K562 (cell line): ENCODE results near the gene TMPRSS7. TPM values are rescaled to one million over a fixed set of nuclear protein-coding genes. Genes with fewer than 3 reads are reported as not detected.

Experiments
- ATAC-seq: fragments of 200-7000 bp; cut with Tn5 transposase; 3 replicates; pipeline ENCODE4 v1.9.1; 2020; ENCODE audit warnings: moderate library complexity
- BruUV-seq: library from RNA; stranded (reverse); fragments of 400-500 nt; replicated peaks from 2 replicates; lab custom pipeline; 2021; lab: Mats Ljungman, UMichigan
- CTCF ChIA-PET: fragments of 300-600 bp; formaldehyde crosslinking; extraction: SDS; loops from one replicate; lab custom pipeline; 2021; ENCODE audit warnings: low intra/inter-chr PET ratio; lab: Yijun Ruan, JAX
- POLR2A ChIA-PET: fragments of 300-600, 350-650 bp; sonication (Branson Sonifier 250); formaldehyde crosslinking; extraction: SDS; loops from one replicate; lab custom pipeline; 2021; ENCODE audit warnings: antibody characterized with exemption, inconsistent platforms; lab: Yijun Ruan, JAX
- DNase-seq, 4 experiments: peaks; one replicate each; pipeline versions ENCODE4 v3.0.0 to v3.0.0-alpha.2; 2011 to 2018; ENCODE audit warnings: low spot score in 3 of 4, mixed read lengths in 3 of 4; ENCODE audit errors: extremely low read depth in 1 of 4
- FAIRE-seq: peaks from 2 replicates; lab custom pipeline; 2011; peaks lifted over from hg19 to GRCh38; lab: Jason Lieb, UNC
- H2AFZ ChIP-seq: 2 replicates; pipeline ENCODE4 v1.6.0; 2011; ENCODE audit warnings: low read depth, low read length, control low read depth, inconsistent platforms
- H3K27ac ChIP-seq: fragments of 200-600 bp; 3 replicates; pipeline ENCODE4 v1.8.0; 2011; ENCODE audit warnings: low read depth, mild to moderate bottlenecking, control low read depth, inconsistent platforms, low read length, moderate library complexity, mixed read lengths; ENCODE audit errors: extremely low read depth
- H3K27me3 ChIP-seq, 2 experiments: fragments of 300-600 bp in 1 of 2; 2 replicates in 1 of 2; 3 replicates in 1 of 2; pipeline versions ENCODE4 v1.6.0 to v1.8.0; 2011; ENCODE audit warnings: inconsistent platforms in 2 of 2, low read length in 2 of 2, mild to moderate bottlenecking in 1 of 2, mixed read lengths in 1 of 2, moderate library complexity in 1 of 2; ENCODE audit not compliant: control insufficient read depth in 2 of 2, insufficient read depth in 2 of 2
- H3K36me3 ChIP-seq: fragments of 300-600 bp; 3 replicates; pipeline ENCODE4 v1.8.0; 2011; ENCODE audit warnings: mild to moderate bottlenecking, low read length, inconsistent platforms; ENCODE audit not compliant: control insufficient read depth, insufficient read depth
- H3K4me1 ChIP-seq, 2 experiments: fragments of 200-600 bp in 1 of 2; replicated peaks in 1 of 2; 2 replicates in 1 of 2; 3 replicates in 1 of 2; pipeline versions ENCODE4 v1.5.1 to v1.8.0; 2011; ENCODE audit warnings: inconsistent platforms in 2 of 2, low read length in 2 of 2, mild to moderate bottlenecking in 1 of 2, mixed read lengths in 1 of 2, moderate library complexity in 1 of 2; ENCODE audit not compliant: control insufficient read depth in 2 of 2, insufficient read depth in 2 of 2
- H3K4me2 ChIP-seq: 2 replicates; pipeline ENCODE4 v1.6.1; 2011; ENCODE audit warnings: low read length, control low read depth, inconsistent platforms, mixed read lengths; ENCODE audit not compliant: insufficient read depth
- H3K4me3 ChIP-seq: fragments of 200-600 bp; sonication (generic), shearing (Covaris generic); 2 replicates; pipeline ENCODE4 v1.5.1; 2016; ENCODE audit warnings: control low read depth, inconsistent platforms
- H3K79me2 ChIP-seq: fragments of 200-600 bp; 3 replicates; pipeline ENCODE4 v1.8.0; 2011; ENCODE audit warnings: low read length, inconsistent platforms; ENCODE audit not compliant: control insufficient read depth, insufficient read depth
- H3K9ac ChIP-seq, 2 experiments: 2 replicates each; pipeline versions ENCODE4 v1.6.0 to v1.6.1; 2011; ENCODE audit warnings: low read depth in 2 of 2, low read length in 2 of 2, control low read depth in 1 of 2, inconsistent platforms in 1 of 2, mild to moderate bottlenecking in 1 of 2, mixed read lengths in 1 of 2; ENCODE audit not compliant: insufficient read depth in 1 of 2
- H3K9me1 ChIP-seq: one replicate; pipeline ENCODE4 v1.6.0; 2011; ENCODE audit warnings: inconsistent platforms, mild to moderate bottlenecking, low read length, moderate library complexity; ENCODE audit not compliant: control insufficient read depth, insufficient read depth
- H3K9me3 ChIP-seq: replicated peaks from 2 replicates; pipeline ENCODE4 v1.5.1; 2011; ENCODE audit warnings: low read depth, low read length, inconsistent platforms; ENCODE audit not compliant: control insufficient read depth, insufficient read depth
- H4K20me1 ChIP-seq: replicated peaks from 2 replicates; pipeline ENCODE4 v1.6.1; 2011; ENCODE audit warnings: low read length, inconsistent platforms, mixed read lengths; ENCODE audit not compliant: control insufficient read depth, insufficient read depth
- EZH2 ChIP-seq: IDR thresholded peaks from 2 replicates; pipeline ENCODE4 v1.6.1; 2012; ENCODE audit warnings: low read depth, mild to moderate bottlenecking, inconsistent platforms, low read length, borderline replicate concordance
- HDAC8 ChIP-seq: fragments of 450-650 bp; IDR thresholded peaks from 2 replicates; pipeline ENCODE4 v1.6.1; 2016; ENCODE audit warnings: mild to moderate bottlenecking, missing genetic modification characterization, moderate library complexity, missing compliant biosample characterization
- HIVEP1 ChIP-seq: fragments of 250-450 bp; sonication (Bioruptor Pico); IDR thresholded peaks from 2 replicates; pipeline ENCODE4 v1.4.0; 2020; ENCODE audit warnings: mild to moderate bottlenecking
- POLR2B ChIP-seq: fragments of 450-650 bp; IDR thresholded peaks from 2 replicates; pipeline ENCODE4 v1.6.1; 2018; ENCODE audit warnings: low read depth; ENCODE audit not compliant: partially characterized antibody
- TARDBP ChIP-seq: fragments of 450-650 bp; IDR thresholded peaks from 2 replicates; pipeline ENCODE4 v1.6.1; 2016
- ZNF316 ChIP-seq: fragments of 450-650 bp; IDR thresholded peaks from 2 replicates; pipeline ENCODE4 v1.6.1; 2016
- ZNF561 ChIP-seq: fragments of 450-650 bp; formaldehyde crosslinking; conservative IDR thresholded peaks from 2 replicates; pipeline ENCODE4 v1.4.0; 2020; ENCODE audit warnings: mild to moderate bottlenecking, moderate library complexity
- ZNF75A ChIP-seq: fragments of 450-650 bp; formaldehyde crosslinking; IDR thresholded peaks from 2 replicates; pipeline ENCODE4 v1.4.0; 2020; ENCODE audit warnings: mild to moderate bottlenecking
- WGBS: fragments of 100-300 bp; shearing (Covaris generic); methylation state at CpG from one replicate; pipeline ENCODE4 v1.1.6; 2016; ENCODE audit warnings: low coverage, mixed read lengths; ENCODE audit not compliant: insufficient coverage; ENCODE audit errors: missing lambda C conversion rate; 5-methylcytosine and 5-hydroxymethylcytosine counted together
- in situ Hi-C: fragments of 300-500 bp; cut with MboI; formaldehyde crosslinking; loops from 4 replicates; pipeline ENCODE4 v1.15.0; 2018; ENCODE audit warnings: inconsistent platforms, mixed read lengths
- intact Hi-C: fragments of 100-400 bp; cut with micrococcal nuclease; formaldehyde crosslinking; loops from 2 replicates; pipeline ENCODE4 v1.14.2; 2022
- polyA plus RNA-seq, 8 experiments: library from polyadenylated mRNA; depleted of rRNA in 4 of 8; stranded (reverse) in 5 of 8; unstranded in 3 of 8; fragments of >200 nt; fragmentation: Nextera tagmentation in 2 of 8; fragmentation: Illumina TruSeq in 1 of 8; extraction: Ambion mirVana in 2 of 8; extraction: Trizol in 1 of 8; gene quantifications; 2 replicates each; pipeline versions ENCODE4 v1.2.1 to v1.2.3, GENCODE V29; 2011 to 2014; ENCODE audit warnings: inconsistent platforms in 1 of 8, missing spikeins in 1 of 8
- total RNA-seq, 7 experiments: library from RNA; depleted of rRNA in 6 of 7; stranded (reverse); fragments of >200 nt in 6 of 7; fragmentation: Illumina TruSeq in 2 of 7; extraction: Trizol in 2 of 7; gene quantifications; 2 replicates each; pipeline versions ENCODE4 v1.2.1 to v1.2.3, GENCODE V29; 2011 to 2021; ENCODE audit warnings: low replicate concordance in 1 of 7
- TF ChIP-seq, protein P1 (sequence below), 3 experiments: IDR thresholded peaks in 2 of 3; conservative IDR thresholded peaks in 1 of 3; 2 replicates each; pipeline ENCODE4 v1.5.1; 2011 to 2012; ENCODE audit warnings: low read length in 3 of 3, mild to moderate bottlenecking in 3 of 3, control low read depth in 2 of 3, improper control_type of control experiment in 1 of 3, inconsistent platforms in 1 of 3, low read depth in 1 of 3, mixed read lengths in 1 of 3, moderate library complexity in 1 of 3; ENCODE audit not compliant: insufficient read depth in 2 of 3
- TF ChIP-seq, protein P2 (sequence below): sonication (generic); formaldehyde crosslinking; IDR thresholded peaks from 2 replicates; pipeline ENCODE4 v1.4.0; 2020; ENCODE audit warnings: mild to moderate bottlenecking, missing genetic modification reagents

Gene TMPRSS7
- total and polyA plus RNA-seq, 9 of the 15 experiments (the other 6 are each of a cell fraction or from before 2014, with no cell fraction given), result not detected

DNA sequence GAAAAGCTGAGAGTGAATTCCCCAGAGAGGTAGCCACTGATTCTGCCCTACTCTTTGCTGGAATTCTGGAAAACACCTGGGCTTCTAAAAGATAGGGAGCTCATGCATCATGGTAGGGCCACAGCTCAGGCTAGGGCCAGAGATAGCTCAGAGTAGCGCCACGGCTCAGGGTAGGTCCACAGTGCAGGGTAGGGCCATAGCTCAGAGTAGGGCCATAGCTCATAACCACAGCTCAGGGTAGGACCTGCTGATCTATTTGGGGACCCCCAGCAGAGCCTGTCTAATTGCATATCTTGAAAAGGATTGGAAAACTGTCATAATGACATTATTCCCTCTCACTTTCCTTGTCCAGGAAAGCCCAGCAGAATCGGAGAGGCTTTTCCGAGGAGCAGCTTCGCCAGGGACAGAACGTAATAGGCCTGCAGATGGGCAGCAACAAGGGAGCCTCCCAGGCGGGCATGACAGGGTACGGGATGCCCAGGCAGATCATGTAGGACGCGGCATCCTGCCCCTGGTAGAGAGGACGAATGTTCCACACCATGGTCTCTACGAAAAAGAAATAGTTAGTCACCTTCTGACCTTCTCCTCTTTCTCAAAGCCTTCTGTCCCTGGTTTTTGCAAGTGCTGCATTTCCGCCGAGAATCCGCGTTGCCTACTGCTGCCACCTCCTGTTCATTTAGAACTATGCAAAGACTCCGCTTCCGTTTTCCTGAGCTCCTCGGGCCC is 21.3 kb upstream of the TMPRSS7 start:
- Histone ChIP-seq H3K4me3 (no peak overlapping the region), H3K79me2 (no peaks in the 10 kb centered on the region), H2AFZ (peak overlapping the region; percentile 16; the same call in 1 of the 2 replicates), H3K4me2 (no peak overlapping the region), H4K20me1 (no peaks in the 10 kb centered on the region), H3K9me3 (no peaks in the 10 kb centered on the region), H3K4me1 (no peaks in the 10 kb centered on the region), H3K27me3 (no peaks in the 10 kb centered on the region; a peak in 1 of 5 replicates), H3K9me1 (no peaks in the 10 kb centered on the region), H3K27ac (no peak overlapping the region), H3K36me3 (no peaks in the 10 kb centered on the region), H3K9ac (no peak overlapping the region)
- CTCF ChIA-PET, result interaction anchor here (2.0 kb wide), 1 partner anchor 296 kb away, joined by 7 read pairs; no protein-coding TSS in a partner anchor
- intact Hi-C loops, result loop anchor here (1.0 to 10.0 kb wide), 2 partner anchors 118 to 296 kb away; no protein-coding TSS in a partner anchor
- BruUV-seq, result no TSS peak
- in situ Hi-C loops, result no loop called here
- DNase-seq (peak; percentile 27 to 60 (median 34)), FAIRE-seq (peak; percentile 49), ATAC-seq (peak; percentile 94)
- POLR2A ChIA-PET, result interaction anchor here (0.7 to 1.2 kb wide), 5 partner anchors 19 to 799 kb away, joined by 3 to 4 read pairs (median 4); partner anchors contain the start of gene ABHD10
- 14% methylated on average over 19 of the region's 19 CpGs for WGBS
- TF ChIP-seq TARDBP (no peak), HDAC8 (tag) (no peak), POLR2B (no peak), HIVEP1 (CRISPR knock-in tag) (no peak), ZNF75A (CRISPR knock-in tag) (no peak), EZH2 (no peak), ZNF316 (peak; percentile 38), ZNF561 (no peak)
- TF ChIP-seq, protein P1, sequence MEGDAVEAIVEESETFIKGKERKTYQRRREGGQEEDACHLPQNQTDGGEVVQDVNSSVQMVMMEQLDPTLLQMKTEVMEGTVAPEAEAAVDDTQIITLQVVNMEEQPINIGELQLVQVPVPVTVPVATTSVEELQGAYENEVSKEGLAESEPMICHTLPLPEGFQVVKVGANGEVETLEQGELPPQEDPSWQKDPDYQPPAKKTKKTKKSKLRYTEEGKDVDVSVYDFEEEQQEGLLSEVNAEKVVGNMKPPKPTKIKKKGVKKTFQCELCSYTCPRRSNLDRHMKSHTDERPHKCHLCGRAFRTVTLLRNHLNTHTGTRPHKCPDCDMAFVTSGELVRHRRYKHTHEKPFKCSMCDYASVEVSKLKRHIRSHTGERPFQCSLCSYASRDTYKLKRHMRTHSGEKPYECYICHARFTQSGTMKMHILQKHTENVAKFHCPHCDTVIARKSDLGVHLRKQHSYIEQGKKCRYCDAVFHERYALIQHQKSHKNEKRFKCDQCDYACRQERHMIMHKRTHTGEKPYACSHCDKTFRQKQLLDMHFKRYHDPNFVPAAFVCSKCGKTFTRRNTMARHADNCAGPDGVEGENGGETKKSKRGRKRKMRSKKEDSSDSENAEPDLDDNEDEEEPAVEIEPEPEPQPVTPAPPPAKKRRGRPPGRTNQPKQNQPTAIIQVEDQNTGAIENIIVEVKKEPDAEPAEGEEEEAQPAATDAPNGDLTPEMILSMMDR (IDR thresholded peaks at IDR 0.05 in 2 of 3, conservative IDR thresholded peaks at IDR 0.05 in 1 of 3; ENCODE audit: insufficient read depth in 2 of 3, low read depth in 1 of 3, low read length in 3 of 3), result peak; percentile 57 to 70 (median 70)
- TF ChIP-seq, protein P2, sequence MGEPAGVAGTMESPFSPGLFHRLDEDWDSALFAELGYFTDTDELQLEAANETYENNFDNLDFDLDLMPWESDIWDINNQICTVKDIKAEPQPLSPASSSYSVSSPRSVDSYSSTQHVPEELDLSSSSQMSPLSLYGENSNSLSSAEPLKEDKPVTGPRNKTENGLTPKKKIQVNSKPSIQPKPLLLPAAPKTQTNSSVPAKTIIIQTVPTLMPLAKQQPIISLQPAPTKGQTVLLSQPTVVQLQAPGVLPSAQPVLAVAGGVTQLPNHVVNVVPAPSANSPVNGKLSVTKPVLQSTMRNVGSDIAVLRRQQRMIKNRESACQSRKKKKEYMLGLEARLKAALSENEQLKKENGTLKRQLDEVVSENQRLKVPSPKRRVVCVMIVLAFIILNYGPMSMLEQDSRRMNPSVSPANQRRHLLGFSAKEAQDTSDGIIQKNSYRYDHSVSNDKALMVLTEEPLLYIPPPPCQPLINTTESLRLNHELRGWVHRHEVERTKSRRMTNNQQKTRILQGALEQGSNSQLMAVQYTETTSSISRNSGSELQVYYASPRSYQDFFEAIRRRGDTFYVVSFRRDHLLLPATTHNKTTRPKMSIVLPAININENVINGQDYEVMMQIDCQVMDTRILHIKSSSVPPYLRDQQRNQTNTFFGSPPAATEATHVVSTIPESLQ, result no peak
